ENCODE data around the gene AARS2. TPM values are rescaled to one million over a fixed set of nuclear protein-coding genes. Genes with fewer than 3 reads are reported as not detected.

AARS2 gene
- total RNA-seq, 2 donors from 2014 or later: 6.0 to 8.8 TPM

- DNase-seq (ENCODE audit: low spot score): no peak
- no peak for ATAC-seq (ENCODE audit: insufficient number of reproducible peaks, low FRiP score, low read depth)
- Histone ChIP-seq H3K4me3 (no peak overlapping the region), H3K27me3 (replicated peaks; ENCODE audit: insufficient read depth) (no peaks in the 10 kb centered on the region), H3K27ac (no peak overlapping the region), H3K9me3 (no peaks in the 10 kb centered on the region), H3K4me1 (ENCODE audit: control insufficient read depth in 1 of 2, low read depth in 2 of 2) (peaks cover 3 to 30% of the 10 kb centered on the region in 2 donors), H3K36me3 (peaks cover 54% of the 10 kb centered on the region)
- TF ChIP-seq CTCF (IDR thresholded peaks at IDR 0.05): no peak
These were observed 63.0 kb downstream of the AARS2 start for GRCh38 chr6:44250067-44250717.

Other genes starting within 250 kb of the AARS2 start
- gene MRPL14, start 185.9 kb downstream of the AARS2 start, total RNA-seq: 10 to 100 TPM; 31.0 to 32.4 TPM
- gene TMEM63B, start 185.8 kb downstream of the AARS2 start, total RNA-seq: 10 to 100 TPM; 21.9 to 43.4 TPM
- gene CAPN11, start 154.5 kb downstream of the AARS2 start, total RNA-seq: not detected
- not detected for gene MYMX, start 96.4 kb downstream of the AARS2 start, total RNA-seq
- 100 to 1,000 TPM; 132 to 172 TPM for gene SLC29A1, start 89.8 kb downstream of the AARS2 start, total RNA-seq
- gene HSP90AB1, start 66.2 kb downstream of the AARS2 start, total RNA-seq: 100 to 1,000 TPM; 405 to 695 TPM
- gene SLC35B2, start 55.8 kb downstream of the AARS2 start, total RNA-seq: 10 to 100 TPM; 19.9 to 33.3 TPM
- 10 to 100 TPM in 1 of 2 donors, 1 to 10 TPM in 1; 5.5 to 10.6 TPM for gene NFKBIE, start 47.8 kb downstream of the AARS2 start, total RNA-seq
- not detected for gene TMEM151B, start 42.9 kb downstream of the AARS2 start, total RNA-seq
- not detected for gene SPATS1, start 29.3 kb upstream of the AARS2 start, total RNA-seq
- gene CDC5L, start 74.4 kb upstream of the AARS2 start, total RNA-seq: 10 to 100 TPM; 19.6 to 21.7 TPM

Measured in thoracic aorta (tissue), 2 donors.